HG03135 (cell line): ENCODE measurements around the gene TARDBP.
"Not testable (repeated sequence)": the region's sequence is repeated elsewhere in the genome, so short reads cannot be mapped to it uniquely, and the experiment has no call there.

Experiments used
- ATAC-seq: cut with Tn5 transposase; IDR thresholded peaks from one replicate; pipeline ENCODE4 v1.9.1; 2021; ENCODE audit warnings: mild to moderate bottlenecking, moderate library complexity; ENCODE audit not compliant: unreplicated experiment

The TARDBP gene

GRCh38 chr1:10992004-10992403 lies 20.4 kb upstream of the TARDBP start:
- not testable (repeated sequence) for ATAC-seq

DNA sequence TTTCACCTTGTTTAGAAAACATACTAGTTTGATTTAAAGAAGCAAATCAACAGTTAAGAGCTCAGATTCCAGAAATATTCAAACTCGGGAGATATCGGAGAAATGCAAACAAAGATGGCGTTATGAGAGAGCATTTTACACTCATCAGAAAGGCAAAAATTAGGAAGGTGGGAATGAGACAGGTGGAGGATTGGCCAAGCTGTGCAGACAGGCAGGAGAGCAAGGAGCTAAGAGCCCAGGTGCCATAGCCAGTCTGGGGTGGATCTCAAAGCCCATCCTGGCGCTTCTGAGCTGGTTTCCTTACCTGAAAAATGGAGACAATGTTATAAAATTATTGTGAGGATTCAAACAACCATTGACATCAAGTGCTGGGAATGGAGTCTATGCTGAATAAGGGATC lies 19.6 kb upstream of the TARDBP start:
- ATAC-seq: no peak

DNA sequence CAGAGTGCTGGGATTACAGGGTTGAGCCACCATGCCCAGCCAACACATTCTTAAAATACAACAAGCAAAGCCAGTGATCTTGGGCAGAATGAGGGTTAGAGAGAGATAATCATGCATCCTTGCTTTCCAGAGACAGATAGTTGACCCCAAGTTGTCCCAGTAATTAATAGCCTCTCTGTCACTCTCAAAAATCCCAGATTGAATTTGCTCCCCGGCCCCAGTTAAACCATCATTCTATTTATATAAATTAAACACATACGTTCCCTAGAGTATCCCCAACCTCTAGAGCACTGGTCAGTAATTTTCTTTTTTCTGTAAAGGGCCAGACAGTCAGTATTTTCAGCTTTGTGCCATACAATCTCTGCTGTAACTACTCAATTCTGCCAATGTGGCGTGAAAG lies 16.4 kb upstream of the TARDBP start:
- no peak for ATAC-seq

DNA sequence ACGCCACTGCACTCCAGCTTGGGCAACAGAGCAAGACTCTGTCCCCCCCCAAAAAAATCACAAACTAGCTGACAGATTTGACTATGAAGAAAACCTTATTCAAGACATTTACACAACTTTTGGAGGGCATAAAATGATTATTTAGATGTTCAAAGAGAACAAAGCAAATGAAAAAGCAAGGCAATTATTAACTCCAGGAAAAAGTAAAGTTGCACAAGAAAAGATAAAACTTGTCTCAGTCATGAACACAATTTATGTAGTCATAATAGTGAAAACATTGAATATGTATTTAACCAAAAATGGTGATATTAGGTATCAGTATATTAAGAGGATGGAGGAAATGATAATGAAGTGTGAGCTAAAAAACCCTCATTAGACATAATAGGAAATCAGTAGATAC lies 11.9 kb upstream of the TARDBP start:
- no peak for ATAC-seq

- no peak for ATAC-seq
These were observed 692 bp downstream of the TARDBP start for GRCh38 chr1:11013160-11013531.

DNA sequence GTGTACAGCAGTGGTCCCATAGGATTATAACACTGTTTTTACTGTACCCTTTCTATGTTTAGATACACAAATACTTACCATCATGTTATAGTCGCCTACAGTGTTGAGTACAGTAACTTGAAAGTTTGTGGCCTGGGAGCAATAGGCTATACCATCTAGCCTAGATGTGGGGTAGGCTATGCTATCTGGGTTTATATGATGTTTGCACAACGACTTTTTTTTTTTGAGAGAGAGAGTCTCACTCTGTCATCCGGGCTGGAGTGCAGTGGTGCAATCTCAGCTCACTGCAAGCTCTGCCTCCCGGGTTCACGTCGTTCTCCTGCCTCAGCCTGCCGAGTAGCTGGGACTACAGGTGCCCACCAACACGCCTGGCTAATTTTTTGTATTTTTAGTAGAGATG lies 6.9 kb downstream of the TARDBP start:
- ATAC-seq: not testable (repeated sequence)

- ATAC-seq: no peak
These were observed 7.5 kb downstream of the TARDBP start for GRCh38 chr1:11019971-11020370.

DNA sequence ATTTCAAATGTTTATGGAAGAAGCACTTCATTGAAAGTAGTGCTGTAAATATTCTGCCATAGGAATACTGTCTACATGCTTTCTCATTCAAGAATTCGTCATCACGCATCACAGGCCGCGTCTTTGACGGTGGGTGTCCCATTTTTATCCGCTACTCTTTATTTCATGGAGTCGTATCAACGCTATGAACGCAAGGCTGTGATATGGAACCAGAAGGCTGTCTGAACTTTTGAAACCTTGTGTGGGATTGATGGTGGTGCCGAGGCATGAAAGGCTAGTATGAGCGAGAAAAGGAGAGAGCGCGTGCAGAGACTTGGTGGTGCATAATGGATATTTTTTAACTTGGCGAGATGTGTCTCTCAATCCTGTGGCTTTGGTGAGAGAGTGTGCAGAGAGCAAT lies 10.7 kb downstream of the TARDBP start:
- ATAC-seq: no peak

GRCh38 chr1:11024154-11024873 lies 11.9 kb downstream of the TARDBP start:
- no peak for ATAC-seq

DNA sequence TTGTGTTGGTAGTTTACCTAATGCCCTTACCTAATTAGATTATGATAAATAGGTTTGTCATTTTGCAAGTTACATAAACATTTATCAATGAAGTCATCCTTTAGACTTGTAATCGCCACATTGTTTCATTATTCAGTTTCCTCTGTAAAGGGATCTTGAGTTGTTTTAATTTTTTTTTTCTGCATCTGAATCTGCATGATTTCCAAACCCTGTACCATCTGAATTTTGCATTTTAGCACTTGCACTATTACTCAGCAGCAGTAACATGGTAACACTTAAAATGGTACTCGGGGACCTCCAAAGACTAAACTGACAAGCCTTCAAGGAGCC lies 12.4 kb downstream of the TARDBP start:
- no peak for ATAC-seq

DNA sequence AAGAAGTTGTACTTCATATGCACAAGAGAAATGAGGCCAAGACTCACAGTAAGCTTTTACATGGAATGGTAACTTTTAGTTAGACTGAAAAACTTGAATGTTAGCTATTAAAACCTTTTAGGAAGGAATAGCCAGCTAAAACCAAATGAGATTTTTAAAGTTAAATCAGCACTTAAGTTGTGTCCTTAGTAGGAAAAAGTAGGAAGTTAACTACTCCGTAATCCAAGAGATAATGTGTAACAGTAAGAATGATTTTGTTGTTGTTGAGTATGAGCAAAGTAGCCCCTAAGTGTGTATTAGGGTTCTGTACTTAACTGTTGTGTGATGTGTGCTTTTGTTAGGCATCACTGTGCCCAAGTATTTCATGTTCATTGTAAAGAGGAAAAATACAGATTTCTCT lies 13.2 kb downstream of the TARDBP start:
- ATAC-seq: no peak

DNA sequence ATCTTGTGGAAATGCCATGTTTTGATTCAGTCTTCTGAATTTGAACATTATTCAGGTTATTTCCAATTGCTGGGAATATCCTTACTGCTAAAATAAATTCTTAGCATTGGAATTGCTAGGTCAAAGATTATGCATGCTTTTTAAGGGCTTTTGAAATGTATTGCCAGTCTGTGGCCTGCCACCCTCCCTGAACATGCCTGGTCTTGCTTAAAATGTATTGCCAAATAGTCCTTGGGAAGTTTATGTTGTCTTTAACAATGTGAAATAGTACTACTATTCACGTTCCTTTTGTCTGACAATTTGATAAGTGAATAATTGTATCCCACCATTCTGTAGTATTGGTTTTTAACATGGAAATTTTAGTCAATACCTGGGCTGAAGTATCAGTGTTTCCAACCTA lies 13.6 kb downstream of the TARDBP start:
- ATAC-seq: no peak

DNA sequence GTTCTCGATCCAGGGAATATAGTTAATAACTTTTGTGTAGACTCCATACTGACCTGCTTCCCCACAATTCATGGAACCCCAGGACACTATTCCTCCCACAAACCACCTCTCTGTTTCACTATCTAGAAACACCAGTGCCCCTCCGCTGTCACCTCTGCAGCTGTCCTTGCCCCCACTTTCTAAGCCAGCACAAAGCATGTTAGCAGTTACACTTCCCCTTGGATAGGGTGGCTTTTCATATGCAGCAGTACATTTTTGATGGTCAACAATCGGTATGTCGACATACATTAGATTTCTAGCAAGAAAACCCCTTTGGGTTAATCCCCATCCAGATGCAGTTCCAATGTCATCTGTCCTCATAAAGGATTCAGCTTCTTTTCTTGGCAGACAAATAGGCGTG lies 14.4 kb downstream of the TARDBP start:
- ATAC-seq: no peak

DNA sequence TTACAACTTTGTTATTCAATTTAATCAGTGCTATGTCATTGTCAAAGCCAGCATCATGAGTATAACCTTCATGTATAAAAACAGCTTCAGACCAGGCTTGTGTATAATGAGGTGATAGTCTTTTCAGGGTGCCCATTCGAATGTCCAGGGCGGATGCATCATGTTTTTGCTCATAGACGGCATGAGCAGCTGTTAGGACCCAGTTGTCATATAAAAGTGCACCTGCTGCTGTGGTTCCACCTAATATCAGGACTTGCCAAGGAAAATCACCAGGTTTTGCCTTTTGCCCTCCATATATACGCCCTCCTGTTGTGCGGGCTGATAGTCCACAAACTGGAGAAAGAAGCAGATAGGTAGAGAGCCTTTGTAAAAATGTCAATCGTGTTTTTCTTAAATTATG lies 14.9 kb downstream of the TARDBP start:
- no peak for ATAC-seq

DNA sequence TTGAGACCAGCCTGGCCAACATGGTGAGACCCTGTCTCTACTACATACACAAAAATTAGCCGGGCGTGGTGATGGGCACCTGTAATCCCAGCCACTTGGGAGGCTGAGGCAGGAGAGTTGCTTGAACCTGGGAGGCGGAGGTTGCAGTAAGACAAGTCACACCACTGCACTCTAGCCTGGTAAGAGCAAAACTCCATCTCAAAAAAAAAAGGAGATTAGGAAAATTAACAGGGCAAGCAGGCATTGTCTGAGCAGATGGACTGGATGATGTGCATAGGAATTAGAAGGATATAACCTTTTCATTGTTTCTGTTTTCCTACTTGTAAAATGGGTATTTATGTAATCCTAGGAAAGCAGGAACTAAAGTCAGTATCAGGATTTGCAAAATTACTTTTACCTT lies 15.6 kb downstream of the TARDBP start:
- no peak for ATAC-seq

- no peak for ATAC-seq
These were observed 18.4 kb downstream of the TARDBP start for GRCh38 chr1:11030865-11031264.

DNA sequence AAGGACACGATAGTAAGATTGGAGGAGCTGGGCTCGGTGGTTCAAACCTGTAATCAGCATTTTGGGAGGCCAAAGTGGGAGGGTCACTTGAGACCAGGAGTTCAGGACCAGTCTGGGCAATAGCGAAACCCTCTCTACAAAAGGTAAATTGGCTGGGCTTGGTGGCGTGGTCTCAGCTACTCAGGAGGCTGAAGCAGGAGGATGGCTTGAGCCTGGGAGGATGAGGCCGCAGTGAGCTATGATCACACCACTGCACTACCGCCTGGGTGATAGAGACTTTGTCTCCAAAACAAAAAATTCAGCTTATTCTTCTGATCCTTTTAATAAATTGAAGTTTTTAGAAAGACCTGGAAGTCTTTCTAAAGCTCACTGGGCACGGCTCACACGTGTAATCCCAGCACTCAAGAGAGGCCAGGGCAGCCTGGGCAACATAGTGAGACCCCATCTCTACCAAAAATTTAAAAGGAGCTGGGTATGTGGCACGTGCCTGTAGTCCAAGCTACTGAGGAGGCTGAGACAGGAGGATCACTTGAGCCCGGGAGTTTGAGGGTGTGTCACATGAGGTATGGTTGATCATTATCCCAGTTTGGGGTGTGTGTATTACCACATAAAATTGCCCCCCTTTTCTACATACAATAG lies 19.3 kb downstream of the TARDBP start:
- no peak for ATAC-seq

- not testable (repeated sequence) for ATAC-seq
These were observed 24.7 kb downstream of the TARDBP start for GRCh38 chr1:11037019-11037739.

- ATAC-seq: peak; percentile 69
These were observed 25.3 kb downstream of the TARDBP start for GRCh38 chr1:11037740-11038182.

- no peak for ATAC-seq
These were observed 27.1 kb downstream of the TARDBP start for GRCh38 chr1:11039351-11040104.

GRCh38 chr1:11040105-11040429 lies 27.6 kb downstream of the TARDBP start:
- not testable (repeated sequence) for ATAC-seq

DNA sequence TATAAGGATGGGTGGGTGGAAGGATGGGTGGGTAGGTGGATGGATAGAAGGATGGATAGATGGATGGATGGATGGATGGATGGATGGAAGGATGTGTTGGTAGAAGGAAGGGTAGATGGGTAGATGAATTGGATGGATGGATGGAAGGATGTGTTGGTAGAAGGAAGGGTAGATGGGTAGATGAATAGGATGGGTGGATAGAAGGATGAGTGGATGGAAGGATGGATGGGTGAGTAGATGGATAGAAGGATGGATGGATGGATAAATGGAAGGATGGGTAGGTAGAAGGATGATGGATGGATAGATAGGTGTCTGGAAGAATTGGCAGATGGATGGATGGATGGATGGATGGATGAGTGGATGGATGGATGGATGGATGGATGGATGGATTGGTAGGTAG lies 28.6 kb downstream of the TARDBP start:
- ATAC-seq: no peak
